Neural cell (in vitro differentiated cells): ENCODE measurements around the gene CUBN. TPM values are rescaled to one million over a fixed set of nuclear protein-coding genes. Genes with fewer than 3 reads are reported as not detected.

ENCODE experiments used
- H2AFZ ChIP-seq: fragments of 200-600, 300-800 bp; sonication (generic), shearing (Covaris generic); 2 replicates; pipeline ENCODE4 v1.6.0; 2014; ENCODE audit warnings: low read depth, mild to moderate bottlenecking, antibody characterized with exemption, low read length, moderate library complexity
- H3F3A ChIP-seq: fragments of 200-600 bp; shearing (Covaris generic); 2 replicates; pipeline ENCODE4 v1.6.1; 2016; ENCODE audit warnings: mild to moderate bottlenecking, moderate library complexity, mixed read lengths, antibody characterized with exemption, low read length; ENCODE audit not compliant: insufficient read depth, poor library complexity, severe bottlenecking
- H3K27ac ChIP-seq: fragments of 200-600, 300-800 bp; sonication (generic), shearing (Covaris generic); 2 replicates; pipeline ENCODE4 v1.5.1; 2014; ENCODE audit warnings: mild to moderate bottlenecking, low read length, moderate library complexity
- H3K27me3 ChIP-seq: fragments of 300-800, 200-600 bp; sonication (generic), shearing (Covaris generic); 2 replicates; pipeline ENCODE4 v1.6.0; 2014; ENCODE audit warnings: mild to moderate bottlenecking, low read depth, low read length, moderate library complexity; ENCODE audit not compliant: insufficient read depth
- H3K36me3 ChIP-seq: fragments of 300-800, 200-600 bp; sonication (generic), shearing (Covaris generic); 2 replicates; pipeline ENCODE4 v1.5.1; 2014; ENCODE audit warnings: mild to moderate bottlenecking, antibody characterized with exemption, low read length, moderate library complexity; ENCODE audit not compliant: insufficient read depth
- H3K4me2 ChIP-seq: fragments of 300-800, 200-600 bp; sonication (generic), shearing (Covaris generic); 2 replicates; pipeline ENCODE4 v1.6.0; 2014; ENCODE audit warnings: mild to moderate bottlenecking, low read length
- H3K4me3 ChIP-seq: fragments of 300-800, 200-600 bp; sonication (generic), shearing (Covaris generic); 2 replicates; pipeline ENCODE4 v1.5.1; 2014; ENCODE audit warnings: mild to moderate bottlenecking, low read length, moderate library complexity
- H3K79me2 ChIP-seq: fragments of 200-600 bp; shearing (Covaris generic); replicated peaks from 2 replicates; pipeline ENCODE4 v1.6.0; 2014; ENCODE audit warnings: mild to moderate bottlenecking, low read length, moderate library complexity; ENCODE audit not compliant: insufficient read depth
- H3K9ac ChIP-seq: fragments of 300-800, 200-600 bp; sonication (generic), shearing (Covaris generic); 2 replicates; pipeline ENCODE4 v1.6.1; 2016; ENCODE audit warnings: mild to moderate bottlenecking, low read length, mixed read lengths
- H3K9me2 ChIP-seq: fragments of 200-600 bp; shearing (Covaris generic); 2 replicates; pipeline ENCODE4 v1.6.1; 2016; ENCODE audit warnings: mild to moderate bottlenecking, low read length, mixed read lengths; ENCODE audit not compliant: insufficient read depth
- H3K9me3 ChIP-seq: fragments of 200-600, 300-800 bp; sonication (generic), shearing (Covaris generic); 2 replicates; pipeline ENCODE4 v1.6.1; 2016; ENCODE audit warnings: mild to moderate bottlenecking, mixed run types, low read length, moderate library complexity, mixed read lengths
- H4K20me1 ChIP-seq: fragments of 200-600 bp; shearing (Covaris generic); 2 replicates; pipeline ENCODE4 v1.6.1; 2016; ENCODE audit warnings: mild to moderate bottlenecking, mixed run types; ENCODE audit not compliant: insufficient read depth
- CTCF ChIP-seq: fragments of 450-650 bp; IDR thresholded peaks from 2 replicates; pipeline ENCODE4 v1.5.1; 2014; ENCODE audit warnings: antibody characterized with exemption, mild to moderate bottlenecking, moderate library complexity; ENCODE audit not compliant: poor library complexity, severe bottlenecking
- EP300 ChIP-seq: fragments of 450-650 bp; conservative IDR thresholded peaks from 2 replicates; pipeline ENCODE4 v1.6.1; 2014; ENCODE audit warnings: antibody characterized with exemption, mild to moderate bottlenecking, moderate library complexity; ENCODE audit not compliant: poor library complexity, severe bottlenecking
- EZH2 ChIP-seq: fragments of 200-600, 300-800 bp; shearing (Covaris generic), sonication (generic); IDR thresholded peaks from 2 replicates; pipeline ENCODE4 v1.6.1; 2014; ENCODE audit warnings: antibody characterized with exemption, low read length, borderline replicate concordance, mild to moderate bottlenecking; ENCODE audit not compliant: insufficient read depth, poor library complexity, severe bottlenecking
- MXI1 ChIP-seq: fragments of 450-650 bp; conservative IDR thresholded peaks from 2 replicates; pipeline ENCODE4 v1.6.1; 2014; ENCODE audit warnings: antibody characterized with exemption, mild to moderate bottlenecking; ENCODE audit not compliant: poor library complexity, severe bottlenecking
- POLR2AphosphoS5 ChIP-seq: IDR thresholded peaks from 2 replicates; pipeline ENCODE4 v1.6.1; 2012
- RAD21 ChIP-seq: fragments of 450-650 bp; conservative IDR thresholded peaks from 2 replicates; pipeline ENCODE4 v1.6.1; 2014; ENCODE audit warnings: antibody characterized with exemption, mild to moderate bottlenecking, moderate library complexity
- SMC3 ChIP-seq: fragments of 450-650 bp; conservative IDR thresholded peaks from 2 replicates; pipeline ENCODE4 v1.6.1; 2014; ENCODE audit warnings: antibody characterized with exemption, mild to moderate bottlenecking, moderate library complexity; ENCODE audit not compliant: poor library complexity
- TAF1 ChIP-seq: IDR thresholded peaks from 2 replicates; pipeline ENCODE4 v1.6.1; 2012; ENCODE audit warnings: low read depth
- polyA plus RNA-seq: library from polyadenylated mRNA; depleted of rRNA; stranded (reverse); fragments of >200 nt; gene quantifications from 2 replicates; pipeline ENCODE4 v1.2.3, GENCODE V29; 2014
- TF ChIP-seq, protein P1 (sequence below): IDR thresholded peaks from 2 replicates; pipeline ENCODE4 v1.6.1; 2012; ENCODE audit warnings: borderline replicate concordance

CUBN gene
- polyA plus RNA-seq, 1 donor from 2014 or later, result 7.1 TPM

DNA sequence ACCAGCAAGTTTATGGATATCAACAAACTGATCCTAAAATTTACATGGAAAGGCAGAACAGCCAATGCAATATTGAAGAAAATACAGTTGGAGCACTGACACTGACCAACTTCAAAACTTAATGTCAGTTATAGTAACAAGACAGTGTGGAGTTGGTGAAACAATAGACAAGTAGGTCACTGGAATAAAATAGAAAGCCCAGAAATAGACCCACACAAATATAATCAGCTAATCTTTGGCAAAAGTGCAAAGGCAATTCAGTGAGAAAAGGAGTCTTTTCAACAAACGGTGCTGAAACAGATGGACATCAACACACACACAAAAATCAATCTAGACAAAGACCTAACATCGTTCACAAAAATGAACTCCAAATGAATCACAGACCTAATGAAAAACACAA is 326.1 kb downstream of the CUBN start:
- Histone ChIP-seq H3F3A (no peaks in the 10 kb centered on the region), H3K4me3 (no peak overlapping the region), H3K9me3 (no peaks in the 10 kb centered on the region), H3K79me2 (no peaks in the 10 kb centered on the region), H3K27me3 (no peaks in the 10 kb centered on the region), H2AFZ (no peak overlapping the region), H3K9me2 (no peaks in the 10 kb centered on the region), H3K27ac (no peak overlapping the region), H3K4me2 (no peak overlapping the region), H3K36me3 (no peaks in the 10 kb centered on the region), H3K9ac (no peak overlapping the region), H4K20me1 (no peaks in the 10 kb centered on the region)
- TF ChIP-seq SMC3 (no peak), RAD21 (no peak), MXI1 (no peak), POLR2AphosphoS5 (no peak), TAF1 (no peak), EZH2 (no peak), CTCF (no peak), EP300 (no peak)
- TF ChIP-seq, protein P1, sequence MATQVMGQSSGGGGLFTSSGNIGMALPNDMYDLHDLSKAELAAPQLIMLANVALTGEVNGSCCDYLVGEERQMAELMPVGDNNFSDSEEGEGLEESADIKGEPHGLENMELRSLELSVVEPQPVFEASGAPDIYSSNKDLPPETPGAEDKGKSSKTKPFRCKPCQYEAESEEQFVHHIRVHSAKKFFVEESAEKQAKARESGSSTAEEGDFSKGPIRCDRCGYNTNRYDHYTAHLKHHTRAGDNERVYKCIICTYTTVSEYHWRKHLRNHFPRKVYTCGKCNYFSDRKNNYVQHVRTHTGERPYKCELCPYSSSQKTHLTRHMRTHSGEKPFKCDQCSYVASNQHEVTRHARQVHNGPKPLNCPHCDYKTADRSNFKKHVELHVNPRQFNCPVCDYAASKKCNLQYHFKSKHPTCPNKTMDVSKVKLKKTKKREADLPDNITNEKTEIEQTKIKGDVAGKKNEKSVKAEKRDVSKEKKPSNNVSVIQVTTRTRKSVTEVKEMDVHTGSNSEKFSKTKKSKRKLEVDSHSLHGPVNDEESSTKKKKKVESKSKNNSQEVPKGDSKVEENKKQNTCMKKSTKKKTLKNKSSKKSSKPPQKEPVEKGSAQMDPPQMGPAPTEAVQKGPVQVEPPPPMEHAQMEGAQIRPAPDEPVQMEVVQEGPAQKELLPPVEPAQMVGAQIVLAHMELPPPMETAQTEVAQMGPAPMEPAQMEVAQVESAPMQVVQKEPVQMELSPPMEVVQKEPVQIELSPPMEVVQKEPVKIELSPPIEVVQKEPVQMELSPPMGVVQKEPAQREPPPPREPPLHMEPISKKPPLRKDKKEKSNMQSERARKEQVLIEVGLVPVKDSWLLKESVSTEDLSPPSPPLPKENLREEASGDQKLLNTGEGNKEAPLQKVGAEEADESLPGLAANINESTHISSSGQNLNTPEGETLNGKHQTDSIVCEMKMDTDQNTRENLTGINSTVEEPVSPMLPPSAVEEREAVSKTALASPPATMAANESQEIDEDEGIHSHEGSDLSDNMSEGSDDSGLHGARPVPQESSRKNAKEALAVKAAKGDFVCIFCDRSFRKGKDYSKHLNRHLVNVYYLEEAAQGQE, result no peak

DNA sequence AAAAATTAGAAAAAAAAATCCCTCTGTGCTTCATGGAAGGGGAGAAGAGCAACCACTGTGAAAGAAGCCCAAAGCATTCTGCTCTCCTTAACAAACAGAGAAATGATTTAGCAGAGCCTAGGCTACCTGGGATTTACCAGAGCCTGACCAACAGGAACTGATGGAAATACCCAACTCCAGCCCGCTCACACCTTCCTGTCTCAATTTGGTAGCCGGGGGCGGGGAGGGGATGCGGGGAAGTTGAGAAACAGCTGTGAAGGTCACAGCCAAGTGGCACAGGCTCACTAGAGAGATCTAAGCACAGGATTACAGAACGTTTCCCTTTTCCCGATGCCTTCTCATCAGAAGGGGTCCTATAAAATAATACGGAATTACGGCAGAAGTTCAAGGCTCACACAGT is 330.0 kb downstream of the CUBN start:
- no peaks in the 10 kb centered on the region for H4K20me1 ChIP-seq
- no peaks in the 10 kb centered on the region for H3F3A ChIP-seq
- no peaks in the 10 kb centered on the region for H3K36me3 ChIP-seq
- no peaks in the 10 kb centered on the region for H3K27me3 ChIP-seq
- no peaks in the 10 kb centered on the region for H3K79me2 ChIP-seq
- no peak overlapping the region for H2AFZ ChIP-seq
- no peak overlapping the region for H3K27ac ChIP-seq
- no peaks in the 10 kb centered on the region for H3K9me2 ChIP-seq
- TF ChIP-seq EP300 (no peak), CTCF (no peak), RAD21 (no peak), TAF1 (no peak), EZH2 (no peak), SMC3 (no peak)
- TF ChIP-seq, protein P1, result no peak
- no peak overlapping the region for H3K9ac ChIP-seq
- H3K4me3 ChIP-seq, result no peak overlapping the region
- no peaks in the 10 kb centered on the region for H3K9me3 ChIP-seq
- no peak overlapping the region for H3K4me2 ChIP-seq
